WERI-Rb-1 (cell line): ENCODE data around the gene NSF.
"Not testable (repeated sequence)": the region's sequence is repeated elsewhere in the genome, so short reads cannot be mapped to it uniquely, and the experiment has no call there.

Experiments
- DNase-seq: peaks from one replicate; pipeline ENCODE4 v3.0.0-alpha.2; 2020
- H3K27ac ChIP-seq: fragments of 250-450 bp; sonication (Bioruptor Pico); 2 replicates; pipeline ENCODE4 v1.5.1; 2020; ENCODE audit warnings: mild to moderate bottlenecking, moderate library complexity
- H3K27me3 ChIP-seq: fragments of 250-450 bp; sonication (Bioruptor Pico); 2 replicates; pipeline ENCODE4 v1.5.1; 2021; ENCODE audit warnings: mild to moderate bottlenecking, low read depth, moderate library complexity; ENCODE audit not compliant: insufficient read depth, severe bottlenecking
- H3K36me3 ChIP-seq: fragments of 250-450 bp; sonication (Bioruptor Pico); 2 replicates; pipeline ENCODE4 v1.5.1; 2020; ENCODE audit warnings: mild to moderate bottlenecking, moderate library complexity
- H3K4me3 ChIP-seq: 2 replicates; pipeline ENCODE4 v1.5.1; 2011; ENCODE audit warnings: low read depth, mild to moderate bottlenecking, control low read depth, low read length
- H3K9me3 ChIP-seq: fragments of 250-450 bp; sonication (Bioruptor Pico); 2 replicates; pipeline ENCODE4 v1.5.1; 2021; ENCODE audit warnings: mild to moderate bottlenecking, moderate library complexity; ENCODE audit not compliant: severe bottlenecking

Gene NSF

GRCh38 chr17:46590157-46591146 is at the start of gene NSF:
Gene NSF (plus strand): TSS chr17:46590669. CDS start chr17:46590776, 107 bp downstream.
- not testable (repeated sequence) for H3K4me3 ChIP-seq, H3K36me3 ChIP-seq, DNase-seq, H3K9me3 ChIP-seq, H3K27ac ChIP-seq, H3K27me3 ChIP-seq

GRCh38 chr17:46548607-46549006 is 41.9 kb upstream of the NSF start:
- DNase-seq, result peak; percentile 6
- not testable (repeated sequence) for H3K27ac ChIP-seq, H3K9me3 ChIP-seq, H3K36me3 ChIP-seq, H3K27me3 ChIP-seq, H3K4me3 ChIP-seq

- not testable (repeated sequence) for H3K27ac ChIP-seq, DNase-seq, H3K4me3 ChIP-seq, H3K36me3 ChIP-seq, H3K27me3 ChIP-seq, H3K9me3 ChIP-seq
These were observed 31.3 kb upstream of the NSF start for GRCh38 chr17:46559155-46559554.

GRCh38 chr17:46560048-46560447 is 30.4 kb upstream of the NSF start:
- not testable (repeated sequence) for H3K4me3 ChIP-seq, DNase-seq, H3K36me3 ChIP-seq, H3K27ac ChIP-seq, H3K27me3 ChIP-seq, H3K9me3 ChIP-seq

- not testable (repeated sequence) for H3K27me3 ChIP-seq, H3K4me3 ChIP-seq, H3K36me3 ChIP-seq, H3K9me3 ChIP-seq, H3K27ac ChIP-seq, DNase-seq
These were observed 24.2 kb upstream of the NSF start for GRCh38 chr17:46566284-46566683.

- not testable (repeated sequence) for H3K4me3 ChIP-seq, DNase-seq, H3K27ac ChIP-seq, H3K9me3 ChIP-seq, H3K27me3 ChIP-seq, H3K36me3 ChIP-seq
These were observed 23.5 kb upstream of the NSF start for GRCh38 chr17:46566980-46567379.

- not testable (repeated sequence) for H3K27me3 ChIP-seq, H3K27ac ChIP-seq, H3K9me3 ChIP-seq, H3K36me3 ChIP-seq, DNase-seq, H3K4me3 ChIP-seq
These were observed 18.7 kb upstream of the NSF start for GRCh38 chr17:46571796-46572195.

GRCh38 chr17:46579083-46580075 is 11.1 kb upstream of the NSF start, which contains the start of gene ARL17A:
Gene ARL17A (minus strand): TSS chr17:46579691. CDS start chr17:46576322, 3,369 bp downstream.
- peak; percentile 58 for DNase-seq
- not testable (repeated sequence) for H3K36me3 ChIP-seq, H3K27ac ChIP-seq, H3K27me3 ChIP-seq, H3K4me3 ChIP-seq, H3K9me3 ChIP-seq

GRCh38 chr17:46580082-46580481 is 10.4 kb upstream of the NSF start:
- H3K27ac ChIP-seq, H3K9me3 ChIP-seq, DNase-seq, H3K4me3 ChIP-seq, H3K27me3 ChIP-seq, H3K36me3 ChIP-seq: not testable (repeated sequence)

GRCh38 chr17:46585444-46585843 is 5.0 kb upstream of the NSF start:
- H3K27me3 ChIP-seq, H3K4me3 ChIP-seq, H3K36me3 ChIP-seq, H3K27ac ChIP-seq, H3K9me3 ChIP-seq, DNase-seq: not testable (repeated sequence)

GRCh38 chr17:46591332-46591731 is 863 bp downstream of the NSF start:
- H3K36me3 ChIP-seq, H3K27me3 ChIP-seq, DNase-seq, H3K4me3 ChIP-seq, H3K27ac ChIP-seq, H3K9me3 ChIP-seq: not testable (repeated sequence)

- H3K27ac ChIP-seq, DNase-seq, H3K4me3 ChIP-seq, H3K9me3 ChIP-seq, H3K27me3 ChIP-seq, H3K36me3 ChIP-seq: not testable (repeated sequence)
These were observed 8.0 kb downstream of the NSF start for GRCh38 chr17:46598344-46598931.

GRCh38 chr17:46600767-46601166 is 10.3 kb downstream of the NSF start:
- H3K4me3 ChIP-seq, H3K27me3 ChIP-seq, H3K9me3 ChIP-seq, H3K36me3 ChIP-seq, H3K27ac ChIP-seq, DNase-seq: not testable (repeated sequence)

- not testable (repeated sequence) for H3K27me3 ChIP-seq, H3K36me3 ChIP-seq, H3K27ac ChIP-seq, H3K9me3 ChIP-seq, H3K4me3 ChIP-seq, DNase-seq
These were observed 12.7 kb downstream of the NSF start for GRCh38 chr17:46603125-46603524.
